22Rv1 (cell line): Measurements from ENCODE around the gene INPPL1.

Experiments used
- CTCF ChIP-seq: fragments of 450-650 bp; IDR thresholded peaks from 2 replicates; pipeline ENCODE4 v1.5.1; 2017; ENCODE audit warnings: mild to moderate bottlenecking
- ZFX ChIP-seq: fragments of 450-650 bp; IDR thresholded peaks from 2 replicates; pipeline ENCODE4 v1.6.1; 2017; ENCODE audit warnings: antibody characterized with exemption, borderline replicate concordance

- TF ChIP-seq CTCF, result no peak
- TF ChIP-seq ZFX, result no peak
These were observed 46.9 kb upstream of the INPPL1 start for GRCh38 chr11:72177656-72178055.
